ENCODE results near the gene MGAT4C. TPM values are rescaled to one million over a fixed set of nuclear protein-coding genes. Genes with fewer than 3 reads are reported as not detected.

Gene MGAT4C
- total RNA-seq, 1 experiment from 2014 or later: not detected

- no peaks in the 10 kb centered on the region for H3K4me1 ChIP-seq
- Mint-ChIP-seq H3K36me3 (ENCODE audit: insufficient read depth, unreplicated experiment) (no peaks in the 10 kb centered on the region), H3K4me1 (ENCODE audit: low read depth, unreplicated experiment) (no peaks in the 10 kb centered on the region), H3K27me3 (ENCODE audit: insufficient read depth, unreplicated experiment) (no peaks in the 10 kb centered on the region), H3K27ac (ENCODE audit: unreplicated experiment) (no peak overlapping the region), H3K9me3 (ENCODE audit: unreplicated experiment) (no peaks in the 10 kb centered on the region), H3K4me3 (ENCODE audit: unreplicated experiment) (no peak overlapping the region)
- TF ChIP-seq CTCF (IDR thresholded peaks at IDR 0.05; ENCODE audit: insufficient read depth in 1 of 2, low read depth in 1 of 2, low read length in 1 of 2, severe bottlenecking in 1 of 2, unreplicated experiment in 1 of 2): no peak
- BruUV-seq (replicated peaks): no TSS peak
- DNase-seq: no peak
- intact Hi-C loops (cut with micrococcal nuclease; ENCODE audit: unreplicated experiment): no loop called here
- H3K9me3 ChIP-seq: no peaks in the 10 kb centered on the region
- CTCF ChIA-PET: no interaction called here
- POLR2A ChIA-PET: no interaction called here
- H3K27me3 ChIP-seq (replicated peaks; ENCODE audit: control insufficient read depth, insufficient read depth, low read length): no peaks in the 10 kb centered on the region
- H3K4me3 ChIP-seq (ENCODE audit: low read depth, low read length): no peak overlapping the region
- no peaks in the 10 kb centered on the region for H3K36me3 ChIP-seq (ENCODE audit: control insufficient read depth, insufficient read depth, low read length)
Observed at GRCh38 chr12:86118161-86118560, 138.0 kb downstream of the MGAT4C start.

- intact Hi-C loops (cut with micrococcal nuclease; ENCODE audit: unreplicated experiment): no loop called here
- DNase-seq: no peak
- Histone ChIP-seq H3K4me1 (no peaks in the 10 kb centered on the region), H3K27me3 (replicated peaks; ENCODE audit: control insufficient read depth, insufficient read depth, low read length) (no peaks in the 10 kb centered on the region), H3K9me3 (no peaks in the 10 kb centered on the region), H3K4me3 (ENCODE audit: low read depth, low read length) (no peak overlapping the region), H3K36me3 (ENCODE audit: control insufficient read depth, insufficient read depth, low read length) (no peaks in the 10 kb centered on the region)
- BruUV-seq (replicated peaks): no TSS peak
- no peaks in the 10 kb centered on the region for H3K9me3 Mint-ChIP-seq (ENCODE audit: unreplicated experiment)
- H3K4me3 Mint-ChIP-seq (ENCODE audit: unreplicated experiment): no peak overlapping the region
- POLR2A ChIA-PET: no interaction called here
- H3K27ac Mint-ChIP-seq (ENCODE audit: unreplicated experiment): no peak overlapping the region
- no peaks in the 10 kb centered on the region for H3K27me3 Mint-ChIP-seq (ENCODE audit: insufficient read depth, unreplicated experiment)
- CTCF ChIA-PET: no interaction called here
- no peak for TF ChIP-seq CTCF (IDR thresholded peaks at IDR 0.05; ENCODE audit: insufficient read depth in 1 of 2, low read depth in 1 of 2, low read length in 1 of 2, severe bottlenecking in 1 of 2, unreplicated experiment in 1 of 2)
- H3K36me3 Mint-ChIP-seq (ENCODE audit: insufficient read depth, unreplicated experiment): no peaks in the 10 kb centered on the region
- no peaks in the 10 kb centered on the region for H3K4me1 Mint-ChIP-seq (ENCODE audit: low read depth, unreplicated experiment)
Observed at GRCh38 chr12:86117711-86118110, 138.5 kb downstream of the MGAT4C start.

- BruUV-seq (replicated peaks): no TSS peak
- no peak overlapping the region for H3K27ac Mint-ChIP-seq (ENCODE audit: unreplicated experiment)
- no peak for TF ChIP-seq CTCF (IDR thresholded peaks at IDR 0.05; ENCODE audit: insufficient read depth in 1 of 2, low read depth in 1 of 2, low read length in 1 of 2, severe bottlenecking in 1 of 2, unreplicated experiment in 1 of 2)
Observed at GRCh38 chr12:86104087-86104486, 152.1 kb downstream of the MGAT4C start.

More at GRCh38 chr12:86104087-86104486, 152.1 kb downstream of the MGAT4C start:
- H3K27me3 ChIP-seq (replicated peaks; ENCODE audit: control insufficient read depth, insufficient read depth, low read length): no peaks in the 10 kb centered on the region
- no peak overlapping the region for H3K4me3 ChIP-seq (ENCODE audit: low read depth, low read length)
- H3K27me3 Mint-ChIP-seq (ENCODE audit: insufficient read depth, unreplicated experiment): peaks cover 5% of the 10 kb centered on the region
- no peaks in the 10 kb centered on the region for H3K36me3 ChIP-seq (ENCODE audit: control insufficient read depth, insufficient read depth, low read length)
- no peaks in the 10 kb centered on the region for H3K4me1 Mint-ChIP-seq (ENCODE audit: low read depth, unreplicated experiment)
- no peaks in the 10 kb centered on the region for H3K36me3 Mint-ChIP-seq (ENCODE audit: insufficient read depth, unreplicated experiment)
- intact Hi-C loops (cut with micrococcal nuclease; ENCODE audit: unreplicated experiment): no loop called here
- ChIA-PET CTCF (no interaction called here), POLR2A (no interaction called here)
- H3K4me3 Mint-ChIP-seq (ENCODE audit: unreplicated experiment): no peak overlapping the region
- no peak for DNase-seq
- no peaks in the 10 kb centered on the region for H3K4me1 ChIP-seq
- H3K9me3 Mint-ChIP-seq (ENCODE audit: unreplicated experiment): no peaks in the 10 kb centered on the region
- H3K9me3 ChIP-seq: no peaks in the 10 kb centered on the region

All from Caco-2 (cell line).